AG08395 (cell line): ENCODE results near the gene CNIH4.
A peak's percentile ranks its signal among the peaks of the same experiment; 100 is the strongest.
"Not testable (repeated sequence)": the region's sequence is repeated elsewhere in the genome, so short reads cannot be mapped to it uniquely, and the experiment has no call there.

ENCODE experiments used
- DNase-seq: peaks from one replicate; pipeline ENCODE4 v3.0.0; 2012; ENCODE audit warnings: mixed read lengths, low spot score

CNIH4 gene

DNA sequence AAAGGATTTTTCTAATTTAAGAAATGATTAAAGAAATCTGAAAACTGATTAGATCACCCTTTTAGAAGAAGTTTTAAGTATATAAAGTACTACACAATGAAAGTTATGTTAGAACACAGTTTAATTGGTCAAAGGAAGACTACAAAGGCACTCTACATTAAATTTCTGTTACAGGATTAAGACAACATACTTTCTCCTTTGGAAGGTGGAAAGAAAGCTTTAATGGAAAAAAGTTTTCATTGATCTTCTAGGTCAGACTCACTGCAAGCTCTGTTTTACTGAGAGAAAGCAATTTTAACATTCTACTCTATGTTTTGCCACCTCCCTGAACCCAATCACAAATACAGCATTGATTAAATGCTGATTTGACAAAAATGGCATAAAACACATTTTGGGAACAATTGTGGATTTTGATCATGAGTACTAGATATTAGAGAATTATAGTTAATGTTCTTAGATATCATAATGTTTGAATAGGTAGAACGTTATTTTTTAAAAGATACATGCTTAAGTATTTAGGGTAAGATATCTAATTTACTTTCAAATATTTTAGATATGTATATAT, 45.9 kb downstream of the CNIH4 start:
- DNase-seq, result no peak

DNA sequence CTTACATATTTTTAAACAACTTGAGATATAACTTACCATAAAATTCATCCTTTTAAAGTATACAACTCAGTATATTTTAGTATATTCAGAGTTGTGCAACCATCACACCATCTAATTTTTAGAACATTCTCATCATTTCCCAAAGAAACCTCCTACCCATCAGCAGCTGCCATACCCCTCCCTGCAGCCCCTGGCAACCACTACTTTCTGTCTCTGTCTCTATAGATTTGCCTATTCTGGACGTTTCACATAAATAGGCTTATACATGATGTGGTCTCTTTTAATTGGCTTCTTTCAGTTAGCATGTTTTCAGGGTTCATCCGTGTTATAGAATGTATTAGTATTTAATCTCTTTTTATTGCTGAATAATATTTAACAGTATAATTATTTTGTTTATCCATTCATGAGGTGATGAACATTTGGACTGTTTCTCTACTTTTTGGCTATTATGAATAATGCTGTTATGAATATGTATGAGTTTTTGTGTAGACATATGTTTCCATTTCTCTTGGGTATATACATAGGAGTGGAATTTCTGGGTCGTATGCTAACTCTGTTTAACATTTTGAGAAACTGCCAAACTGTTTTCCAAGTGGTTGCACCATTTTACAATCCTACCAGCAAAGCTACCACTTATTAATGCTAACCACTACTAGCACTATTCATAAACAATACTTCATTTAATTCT, 48.4 kb downstream of the CNIH4 start:
- no peak for DNase-seq

DNA sequence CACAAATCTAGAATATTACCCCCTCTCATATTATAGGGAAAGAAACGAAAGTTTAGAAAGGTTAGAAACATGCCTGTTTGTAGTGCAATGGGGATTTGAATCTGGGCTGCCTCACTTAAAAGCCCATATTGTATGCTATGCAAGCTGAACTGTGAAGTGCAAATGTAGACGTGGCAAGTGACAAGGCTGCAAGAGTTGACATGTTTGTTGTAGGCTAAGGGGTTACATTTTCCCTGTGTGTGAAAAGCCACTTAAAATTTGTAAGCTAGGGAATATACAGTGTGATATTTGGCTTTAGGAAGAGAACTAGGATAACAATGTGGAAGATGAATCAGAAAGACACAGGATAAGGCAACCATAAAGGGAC, 48.9 kb downstream of the CNIH4 start:
- DNase-seq, result no peak

DNA sequence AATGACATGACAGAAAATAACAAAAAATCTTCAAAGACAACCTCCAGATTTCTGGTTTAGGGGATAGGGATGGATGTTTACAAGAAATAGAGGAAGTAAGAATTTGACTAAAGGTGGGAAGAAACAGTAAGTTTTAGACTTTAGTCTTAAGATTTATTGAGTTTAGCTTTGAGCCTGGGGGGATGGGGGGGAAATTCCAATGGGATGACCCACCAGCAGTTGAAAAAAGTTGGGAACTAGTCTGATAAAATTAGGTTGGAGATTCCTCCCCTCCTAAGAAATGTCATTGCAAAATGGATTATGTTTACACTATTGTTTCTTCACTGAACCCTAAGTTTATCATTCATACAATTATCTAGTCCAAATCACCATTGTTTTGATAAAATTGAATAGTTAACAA, 49.5 kb downstream of the CNIH4 start:
- peak; percentile 5 for DNase-seq

DNA sequence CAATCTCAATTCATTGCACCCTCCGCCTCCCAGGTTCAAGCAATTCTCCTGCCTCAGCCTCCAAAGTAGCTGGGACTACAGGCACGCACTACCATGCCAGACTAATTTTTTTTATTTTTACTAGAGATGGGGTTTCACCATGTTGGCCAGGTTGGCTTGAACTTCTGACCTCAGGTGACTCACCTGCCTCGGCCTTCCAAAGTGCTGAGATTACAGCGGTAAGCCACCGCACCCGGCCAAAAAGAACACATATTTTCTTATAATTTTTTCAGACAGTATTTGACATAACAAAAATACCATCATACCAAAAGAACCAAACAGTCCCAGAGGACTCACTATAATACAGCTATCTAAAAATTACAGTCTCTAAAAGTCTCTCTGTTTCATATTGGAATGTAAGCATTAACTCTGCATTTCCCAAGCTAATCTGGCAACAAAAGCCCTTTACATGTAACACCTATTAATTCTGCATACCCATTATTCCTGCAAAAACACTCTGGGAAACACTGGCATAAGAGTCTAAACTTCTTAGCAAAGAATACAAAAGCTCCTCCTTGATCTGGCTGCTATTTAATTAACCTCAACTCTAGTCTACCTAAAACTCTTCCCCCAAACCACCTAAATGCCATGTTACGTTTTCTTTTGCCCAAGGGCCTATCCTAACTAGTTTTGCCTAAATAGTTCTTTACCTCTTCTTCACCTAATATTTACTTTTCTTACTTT, 51.1 kb downstream of the CNIH4 start:
- no peak for DNase-seq

DNA sequence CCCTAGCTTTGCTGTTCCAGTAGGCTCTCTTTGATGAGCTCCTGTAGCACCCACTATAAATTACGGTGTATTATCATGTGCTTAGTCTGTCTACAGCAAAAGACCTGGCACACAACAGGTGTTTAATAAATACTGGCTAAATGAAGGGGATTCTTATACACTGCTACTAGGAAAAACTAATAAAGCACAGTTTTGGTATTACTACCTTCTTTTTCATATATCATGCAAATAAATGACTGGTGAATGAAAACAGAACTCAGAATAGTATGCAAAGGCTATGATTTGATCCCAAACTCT, 51.6 kb downstream of the CNIH4 start:
- no peak for DNase-seq

DNA sequence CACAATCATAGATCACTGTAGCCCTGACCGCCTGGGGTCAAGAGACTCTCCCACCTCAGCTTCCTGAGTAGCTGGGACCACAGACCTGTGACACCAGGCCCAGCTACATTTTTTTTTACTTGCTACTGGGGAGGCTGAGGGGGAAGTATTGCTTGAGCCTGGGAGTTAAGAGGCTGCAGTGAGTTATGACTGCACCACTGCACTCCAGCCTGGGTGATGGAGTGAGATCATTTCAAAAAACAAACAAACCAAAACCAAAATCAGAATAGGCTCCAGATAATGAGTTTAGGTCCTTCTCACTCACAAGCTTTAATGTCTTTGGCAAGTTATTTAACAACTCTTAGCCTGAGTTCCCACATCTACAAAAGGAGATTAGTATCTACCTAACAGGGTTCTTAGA, 55.1 kb downstream of the CNIH4 start:
- DNase-seq, result no peak

DNA sequence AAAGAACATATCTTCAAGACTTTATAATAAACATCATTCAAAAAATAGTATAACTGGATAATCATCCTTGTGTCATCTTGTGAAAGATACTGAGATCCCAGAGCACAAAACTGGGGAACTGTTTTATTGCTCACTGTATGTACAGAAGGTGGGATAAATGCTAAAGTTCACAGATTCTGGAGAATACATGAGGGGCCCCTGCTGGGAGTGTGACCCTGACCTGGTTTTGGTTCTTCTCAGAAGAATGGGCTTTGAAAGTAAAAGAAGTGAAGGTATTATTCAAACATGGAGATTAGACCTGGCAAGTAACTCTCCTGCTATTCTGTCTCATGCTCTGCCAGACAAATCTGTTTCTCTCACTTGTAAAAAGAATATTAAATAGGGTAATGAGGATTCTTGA, 63.4 kb downstream of the CNIH4 start:
- no peak for DNase-seq

DNA sequence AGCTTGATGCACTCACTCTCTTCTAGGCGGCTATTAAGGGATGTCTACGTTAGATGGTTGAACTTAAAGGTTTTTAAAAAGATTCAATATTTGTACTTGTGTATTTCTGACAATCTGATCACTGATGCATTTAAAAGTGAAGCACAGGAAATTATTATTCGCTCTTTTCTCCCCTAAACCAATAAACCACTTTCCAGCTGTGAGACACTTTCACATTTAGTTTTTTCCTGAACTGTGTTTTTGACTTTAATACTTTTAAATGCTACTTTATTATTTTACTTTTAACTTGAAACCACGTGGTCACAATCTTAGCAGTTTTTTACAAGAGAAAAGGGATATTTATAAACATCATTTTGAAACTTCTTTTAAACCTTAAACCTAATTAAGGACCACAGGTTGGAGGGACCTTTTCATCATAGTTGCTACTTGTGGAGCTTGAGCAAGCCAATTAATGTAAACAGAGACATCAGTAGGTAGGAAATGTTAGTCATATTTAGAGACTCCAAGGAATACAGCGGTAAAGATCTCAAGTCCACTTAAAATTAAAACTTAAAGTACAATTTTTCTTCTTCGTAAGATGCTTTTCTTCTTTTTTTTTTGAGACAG, 68.7 kb downstream of the CNIH4 start:
- DNase-seq, result no peak

DNA sequence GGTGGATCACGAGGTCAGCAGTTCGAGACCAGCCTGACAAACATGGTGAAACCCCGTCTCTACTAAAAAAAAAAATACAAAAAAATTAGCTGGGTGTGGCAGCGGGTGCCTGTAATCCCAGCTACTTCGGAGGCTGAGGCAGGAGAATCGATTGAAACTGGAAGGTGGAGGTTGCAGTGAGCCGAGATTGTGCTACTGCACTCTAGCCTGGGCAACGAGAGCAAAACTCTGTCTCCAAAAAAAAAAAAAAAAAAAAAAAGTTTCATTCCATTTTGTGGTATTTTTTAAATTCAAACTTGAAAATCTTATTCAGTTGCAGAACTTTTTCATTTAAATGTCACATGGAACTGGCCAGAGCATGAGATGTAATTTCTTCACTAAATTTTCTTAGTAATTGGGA, 70.2 kb downstream of the CNIH4 start:
- DNase-seq, result not testable (repeated sequence)

DNA sequence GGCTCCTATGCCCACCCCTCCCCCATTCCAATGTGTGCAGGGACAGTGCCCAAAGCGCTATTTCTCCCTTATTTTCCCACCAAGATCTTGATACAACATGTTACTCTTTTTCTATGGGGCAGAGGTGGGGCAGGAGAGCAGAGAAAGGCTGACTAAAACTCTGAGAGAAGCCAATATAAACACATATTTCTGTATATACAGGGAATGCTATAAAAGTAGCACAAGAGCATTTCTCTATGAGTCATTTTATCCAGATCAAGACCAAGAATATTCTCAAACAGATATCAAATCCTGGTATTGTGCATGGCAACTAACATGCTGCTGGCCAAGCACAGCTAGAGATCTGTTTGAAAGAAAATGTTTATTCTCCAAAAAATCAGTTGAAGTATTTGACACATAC, 70.7 kb downstream of the CNIH4 start:
- DNase-seq, result peak; percentile 76

DNA sequence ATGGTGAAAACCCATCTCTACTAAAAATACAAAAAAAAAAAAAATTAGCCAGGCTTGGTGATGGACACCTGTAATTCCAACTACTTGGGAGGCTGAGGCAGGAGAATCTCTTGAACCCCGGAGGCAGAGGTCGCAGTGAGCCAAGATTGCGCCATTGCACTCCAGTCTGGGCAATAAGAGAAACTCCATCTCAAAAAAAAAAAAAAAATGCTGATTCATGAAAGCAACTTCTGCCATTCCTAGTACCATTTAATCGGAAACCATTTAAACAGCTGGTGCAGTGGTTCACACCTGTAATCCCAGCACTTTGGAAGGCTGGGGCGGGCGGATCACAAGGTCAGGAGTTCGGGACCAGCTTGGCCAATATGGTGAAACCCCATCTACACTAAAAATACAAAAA, 72.0 kb downstream of the CNIH4 start:
- not testable (repeated sequence) for DNase-seq
